Keratinocyte (primary cell): ENCODE data around the gene ERC2.

Experiments
- EZH2 ChIP-seq: IDR thresholded peaks from one replicate; pipeline ENCODE4 v1.6.1; 2012; ENCODE audit warnings: inconsistent platforms, mild to moderate bottlenecking, low read length, moderate library complexity
- TF ChIP-seq, protein P1 (sequence below), 3 experiments: IDR thresholded peaks in 1 of 3; conservative IDR thresholded peaks in 1 of 3; optimal IDR thresholded peaks in 1 of 3; 2 replicates in 2 of 3; 3 replicates in 1 of 3; pipeline versions ENCODE3 to v1.5.1; 2011; ENCODE audit warnings: low read length in 3 of 3, mild to moderate bottlenecking in 3 of 3, moderate library complexity in 2 of 3, control low read depth in 1 of 3, inconsistent platforms in 1 of 3; ENCODE audit not compliant: insufficient read depth in 2 of 3; ENCODE audit errors: extremely low read depth in 1 of 3

DNA sequence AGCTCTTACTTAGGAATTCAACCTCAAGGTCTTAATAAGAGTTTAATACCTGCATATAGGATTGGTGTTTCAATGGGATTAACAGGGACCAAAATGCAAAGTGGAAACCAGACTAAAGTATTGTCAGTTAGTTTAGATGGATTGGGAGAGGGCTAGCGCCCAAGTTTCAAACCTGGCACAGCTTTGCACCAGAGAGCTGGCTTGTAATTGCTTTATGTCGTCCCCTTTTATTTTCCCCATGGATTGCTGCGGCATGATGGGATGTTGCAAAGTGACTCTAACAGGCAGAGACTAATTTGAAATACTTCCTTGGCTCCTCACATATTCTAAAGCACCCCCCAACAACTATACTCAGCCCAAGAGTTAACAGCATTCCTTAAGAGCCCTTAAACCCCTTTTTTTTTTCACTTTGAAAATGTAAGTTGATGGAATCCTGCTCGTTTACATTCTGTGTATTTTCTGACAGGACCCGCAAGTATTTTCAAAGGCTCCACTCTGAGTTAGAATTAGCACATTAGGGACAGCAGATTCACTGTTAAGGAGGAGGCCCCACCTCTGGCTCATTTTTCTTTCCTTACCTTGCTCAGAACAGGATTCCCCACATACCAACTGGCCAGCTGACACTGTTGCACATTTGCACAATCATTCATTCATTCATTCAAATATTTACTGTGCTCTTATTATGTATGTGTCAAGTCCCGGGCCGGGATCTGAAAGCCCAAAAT is 214.2 kb downstream of the ERC2 start:
- TF ChIP-seq, protein P1, sequence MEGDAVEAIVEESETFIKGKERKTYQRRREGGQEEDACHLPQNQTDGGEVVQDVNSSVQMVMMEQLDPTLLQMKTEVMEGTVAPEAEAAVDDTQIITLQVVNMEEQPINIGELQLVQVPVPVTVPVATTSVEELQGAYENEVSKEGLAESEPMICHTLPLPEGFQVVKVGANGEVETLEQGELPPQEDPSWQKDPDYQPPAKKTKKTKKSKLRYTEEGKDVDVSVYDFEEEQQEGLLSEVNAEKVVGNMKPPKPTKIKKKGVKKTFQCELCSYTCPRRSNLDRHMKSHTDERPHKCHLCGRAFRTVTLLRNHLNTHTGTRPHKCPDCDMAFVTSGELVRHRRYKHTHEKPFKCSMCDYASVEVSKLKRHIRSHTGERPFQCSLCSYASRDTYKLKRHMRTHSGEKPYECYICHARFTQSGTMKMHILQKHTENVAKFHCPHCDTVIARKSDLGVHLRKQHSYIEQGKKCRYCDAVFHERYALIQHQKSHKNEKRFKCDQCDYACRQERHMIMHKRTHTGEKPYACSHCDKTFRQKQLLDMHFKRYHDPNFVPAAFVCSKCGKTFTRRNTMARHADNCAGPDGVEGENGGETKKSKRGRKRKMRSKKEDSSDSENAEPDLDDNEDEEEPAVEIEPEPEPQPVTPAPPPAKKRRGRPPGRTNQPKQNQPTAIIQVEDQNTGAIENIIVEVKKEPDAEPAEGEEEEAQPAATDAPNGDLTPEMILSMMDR (optimal IDR thresholded peaks at IDR 0.05 in 1 of 3, IDR thresholded peaks at IDR 0.05 in 1 of 3, conservative IDR thresholded peaks at IDR 0.05 in 1 of 3; ENCODE audit: extremely low read depth in 1 of 3, insufficient read depth in 2 of 3, low read length in 3 of 3) = no peak
- TF ChIP-seq EZH2 = no peak
